Raji (cell line): ENCODE data around the gene GARRE1.

Source experiments
- POLR2A ChIP-seq: IDR thresholded peaks from 2 replicates; pipeline ENCODE4 v1.6.1; 2011; ENCODE audit warnings: low read depth, low read length, control low read depth; ENCODE audit not compliant: insufficient read depth

GARRE1 gene

DNA sequence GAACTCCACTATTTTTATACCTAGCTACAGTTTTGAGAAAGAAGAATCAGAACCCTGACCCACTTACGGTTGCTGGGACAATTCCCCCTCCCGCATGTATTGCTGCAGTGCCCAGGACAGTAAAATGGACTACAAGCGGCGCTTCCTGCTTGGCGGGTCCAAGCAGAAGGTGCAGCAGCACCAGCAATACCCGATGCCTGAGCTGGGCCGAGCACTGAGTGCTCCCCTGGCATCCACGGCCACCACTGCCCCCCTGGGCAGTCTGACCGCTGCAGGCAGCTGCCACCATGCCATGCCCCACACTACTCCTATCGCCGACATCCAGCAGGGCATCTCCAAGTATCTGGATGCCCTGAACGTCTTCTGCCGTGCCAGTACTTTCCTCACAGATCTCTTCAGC lies 46.0 kb downstream of the GARRE1 start:
- no peak for TF ChIP-seq POLR2A

DNA sequence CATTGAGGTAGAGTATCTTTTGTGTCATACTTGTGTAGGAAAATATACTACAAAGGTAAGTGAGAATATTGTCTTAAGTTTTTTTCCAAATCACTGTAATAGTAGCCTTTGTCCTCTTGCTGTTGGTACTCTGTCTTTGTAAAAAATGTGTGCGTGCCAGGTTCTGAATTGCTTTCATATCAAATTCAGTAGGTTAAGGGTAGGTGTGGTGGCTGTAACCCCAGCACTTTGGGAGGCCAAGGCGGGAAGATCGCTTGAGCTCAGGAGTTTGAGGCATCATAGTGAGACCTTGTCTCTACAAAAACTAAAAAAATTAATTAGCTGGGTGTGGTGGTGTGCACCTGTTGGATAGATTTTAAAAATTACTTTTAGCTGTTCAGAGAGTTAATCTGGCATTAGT lies 46.6 kb downstream of the GARRE1 start:
- TF ChIP-seq POLR2A, result no peak
